Measurements from ENCODE around the gene NUP153. TPM values are rescaled to one million over a fixed set of nuclear protein-coding genes. Genes with fewer than 3 reads are reported as not detected.

Gene NUP153
- total RNA-seq, 4 donors from 2014 or later = 28.4 to 32.8 (median 31.5) TPM

GRCh38 chr6:17721671-17722070 is 14.9 kb upstream of the NUP153 start:
- WGBS = 77% methylated on average over 3 of the region's 3 CpGs
- intact Hi-C loops (cut with DNase I) = no loop called here
- Histone ChIP-seq H3K9me3 (no peaks in the 10 kb centered on the region), H3K27ac (replicated peaks in 1 of 4) (no peak overlapping the region), H3K27me3 (no peaks in the 10 kb centered on the region), H3K4me3 (no peak overlapping the region), H3K36me3 (no peaks in the 10 kb centered on the region), H3K4me1 (peaks cover 0 to 6% (median 2%) of the 10 kb centered on the region in 4 donors)
- TF ChIP-seq POLR2A (IDR thresholded peaks at IDR 0.05; ENCODE audit: low read depth) (no peak), POLR2AphosphoS5 (IDR thresholded peaks at IDR 0.05) (no peak), EP300 (IDR thresholded peaks at IDR 0.05) (no peak)
- no peak for DNase-seq (ENCODE audit: extremely low spot score)

GRCh38 chr6:17719323-17720041 is 12.8 kb upstream of the NUP153 start:
- Histone ChIP-seq H3K9me3 (no peaks in the 10 kb centered on the region), H3K36me3 (no peaks in the 10 kb centered on the region), H3K27me3 (no peaks in the 10 kb centered on the region), H3K4me1 (no peaks in the 10 kb centered on the region), H3K27ac (replicated peaks in 1 of 4) (no peak overlapping the region), H3K4me3 (no peak overlapping the region)
- no peak for DNase-seq (ENCODE audit: extremely low spot score)
- intact Hi-C loops (cut with DNase I) = no loop called here
- TF ChIP-seq EP300 (IDR thresholded peaks at IDR 0.05) (no peak), POLR2AphosphoS5 (IDR thresholded peaks at IDR 0.05) (no peak), POLR2A (IDR thresholded peaks at IDR 0.05; ENCODE audit: low read depth) (no peak)
- TF ChIP-seq, protein P1, sequence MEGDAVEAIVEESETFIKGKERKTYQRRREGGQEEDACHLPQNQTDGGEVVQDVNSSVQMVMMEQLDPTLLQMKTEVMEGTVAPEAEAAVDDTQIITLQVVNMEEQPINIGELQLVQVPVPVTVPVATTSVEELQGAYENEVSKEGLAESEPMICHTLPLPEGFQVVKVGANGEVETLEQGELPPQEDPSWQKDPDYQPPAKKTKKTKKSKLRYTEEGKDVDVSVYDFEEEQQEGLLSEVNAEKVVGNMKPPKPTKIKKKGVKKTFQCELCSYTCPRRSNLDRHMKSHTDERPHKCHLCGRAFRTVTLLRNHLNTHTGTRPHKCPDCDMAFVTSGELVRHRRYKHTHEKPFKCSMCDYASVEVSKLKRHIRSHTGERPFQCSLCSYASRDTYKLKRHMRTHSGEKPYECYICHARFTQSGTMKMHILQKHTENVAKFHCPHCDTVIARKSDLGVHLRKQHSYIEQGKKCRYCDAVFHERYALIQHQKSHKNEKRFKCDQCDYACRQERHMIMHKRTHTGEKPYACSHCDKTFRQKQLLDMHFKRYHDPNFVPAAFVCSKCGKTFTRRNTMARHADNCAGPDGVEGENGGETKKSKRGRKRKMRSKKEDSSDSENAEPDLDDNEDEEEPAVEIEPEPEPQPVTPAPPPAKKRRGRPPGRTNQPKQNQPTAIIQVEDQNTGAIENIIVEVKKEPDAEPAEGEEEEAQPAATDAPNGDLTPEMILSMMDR (IDR thresholded peaks at IDR 0.05) = no peak
- 53% methylated on average over 3 of the region's 3 CpGs for WGBS

GRCh38 chr6:17716221-17716620 is 9.5 kb upstream of the NUP153 start:
- no peak overlapping the region for H3K4me3 ChIP-seq

DNA sequence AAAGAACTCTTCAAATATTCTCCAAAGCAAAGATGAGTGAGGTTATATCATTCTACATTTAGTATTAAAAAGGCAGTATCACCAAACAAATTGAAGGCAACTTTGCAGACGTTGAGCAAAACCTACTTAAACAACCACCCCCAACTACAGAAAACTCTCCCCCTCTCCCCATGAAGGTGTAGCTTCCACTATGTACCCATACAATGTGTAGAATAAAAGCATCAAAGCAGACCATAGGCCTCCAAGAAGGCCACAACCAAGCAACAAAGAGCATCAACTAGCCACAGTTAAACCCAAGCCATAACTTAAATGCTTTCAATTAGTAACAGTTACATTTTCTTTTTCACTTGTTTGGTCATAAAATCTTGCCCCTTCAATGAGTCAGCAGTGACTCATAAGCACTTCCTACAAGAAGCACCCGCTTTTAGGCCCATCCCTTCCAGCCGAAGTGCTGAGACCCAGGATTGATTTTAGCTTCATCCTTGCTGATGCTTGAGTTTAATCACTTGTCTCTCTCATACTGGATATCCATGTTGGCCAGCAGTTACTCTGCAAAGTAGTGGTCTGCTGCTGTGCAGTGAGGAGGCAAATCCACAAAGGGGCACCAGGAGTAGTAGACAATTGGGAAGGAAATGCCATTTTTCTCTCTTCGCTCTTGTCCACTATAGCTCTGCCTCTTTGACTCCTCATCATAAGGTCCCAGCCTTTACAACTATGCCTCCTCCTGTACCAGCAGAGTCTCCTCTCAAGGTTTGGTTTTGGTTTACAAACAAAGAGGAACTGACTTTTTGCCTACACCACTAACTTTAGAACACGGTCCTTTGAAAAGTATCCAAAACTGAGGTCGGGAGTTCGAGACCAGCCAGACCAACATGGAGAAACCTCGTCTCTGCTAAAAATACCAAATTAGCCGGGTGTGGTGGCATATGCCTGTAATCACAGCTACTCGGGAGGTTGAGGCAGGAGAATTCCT is 8.4 kb upstream of the NUP153 start:
- intact Hi-C loops (cut with DNase I) = no loop called here
- Histone ChIP-seq H3K4me3 (no peak overlapping the region), H3K36me3 (no peaks in the 10 kb centered on the region), H3K27me3 (no peaks in the 10 kb centered on the region), H3K9me3 (no peaks in the 10 kb centered on the region), H3K4me1 (no peaks in the 10 kb centered on the region), H3K27ac (replicated peaks in 1 of 4) (no peak overlapping the region)
- no peak for DNase-seq (ENCODE audit: extremely low spot score)
- no peak for TF ChIP-seq POLR2A (IDR thresholded peaks at IDR 0.05; ENCODE audit: low read depth)
- no peak for TF ChIP-seq POLR2AphosphoS5 (IDR thresholded peaks at IDR 0.05)
- no peak for TF ChIP-seq EP300 (IDR thresholded peaks at IDR 0.05)
- TF ChIP-seq, protein P1 (IDR thresholded peaks at IDR 0.05) = no peak
- 62% methylated on average over 10 of the region's 10 CpGs for WGBS

More at GRCh38 chr6:17716221-17716620, 9.5 kb upstream of the NUP153 start:
- intact Hi-C loops (cut with DNase I) = no loop called here
- H3K9me3 ChIP-seq = no peaks in the 10 kb centered on the region
- no peaks in the 10 kb centered on the region for H3K27me3 ChIP-seq
- H3K36me3 ChIP-seq = no peaks in the 10 kb centered on the region
- no peaks in the 10 kb centered on the region for H3K4me1 ChIP-seq
- no peak for DNase-seq (ENCODE audit: extremely low spot score)
- no peak for TF ChIP-seq POLR2AphosphoS5 (IDR thresholded peaks at IDR 0.05)
- no peak for TF ChIP-seq POLR2A (IDR thresholded peaks at IDR 0.05; ENCODE audit: low read depth)
- no peak for TF ChIP-seq EP300 (IDR thresholded peaks at IDR 0.05)
- TF ChIP-seq, protein P1 (IDR thresholded peaks at IDR 0.05) = no peak
- 68% methylated on average over 2 of the region's 2 CpGs for WGBS
- H3K27ac ChIP-seq (replicated peaks in 1 of 4) = no peak overlapping the region

DNA sequence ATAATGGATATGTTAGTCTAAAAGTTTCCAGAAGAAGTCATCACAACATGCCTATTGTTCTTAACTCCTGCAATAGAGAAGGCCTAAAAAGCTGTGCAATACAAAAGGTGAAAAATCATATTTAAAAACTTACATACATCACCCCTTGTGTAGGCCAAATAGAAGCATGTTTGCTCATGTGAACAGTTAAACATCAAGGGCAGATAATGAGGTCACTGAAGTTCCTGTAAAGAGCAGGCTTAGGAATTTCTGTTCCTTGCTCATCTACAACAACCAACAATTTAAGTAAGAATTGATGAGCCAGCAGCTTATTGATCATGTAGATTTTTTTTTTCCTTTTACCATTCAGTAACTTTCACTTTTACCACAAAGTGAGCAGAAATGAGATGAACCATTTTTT is 7.5 kb upstream of the NUP153 start:
- no peak for DNase-seq (ENCODE audit: extremely low spot score)
- Histone ChIP-seq H3K4me3 (no peak overlapping the region), H3K27ac (replicated peaks in 1 of 4) (no peak overlapping the region), H3K9me3 (no peaks in the 10 kb centered on the region), H3K4me1 (no peaks in the 10 kb centered on the region), H3K36me3 (no peaks in the 10 kb centered on the region), H3K27me3 (no peaks in the 10 kb centered on the region)
- no peak for TF ChIP-seq POLR2AphosphoS5 (IDR thresholded peaks at IDR 0.05)
- no peak for TF ChIP-seq EP300 (IDR thresholded peaks at IDR 0.05)
- TF ChIP-seq POLR2A (IDR thresholded peaks at IDR 0.05; ENCODE audit: low read depth) = no peak
- TF ChIP-seq, protein P1 (IDR thresholded peaks at IDR 0.05) = no peak
- intact Hi-C loops (cut with DNase I) = no loop called here

All from esophagus muscularis mucosa (tissue), 4 donors.